Activated CD4-positive, alpha-beta memory T cell treated with anti-CD3 and anti-CD28 coated beads for 36 hours (primary cell): ENCODE data around the gene STXBP6. TPM values are rescaled to one million over a fixed set of nuclear protein-coding genes. Genes with fewer than 3 reads are reported as not detected.
"Not testable (repeated sequence)": the region's sequence is repeated elsewhere in the genome, so short reads cannot be mapped to it uniquely, and the experiment has no call there.

ENCODE experiments used
- CTCF ChIA-PET: fragments of 350-600 bp; sonication (Branson Sonifier 250); formaldehyde crosslinking; loops from one replicate; lab custom pipeline; 2021; ENCODE audit warnings: antibody characterized with exemption, inconsistent platforms; lab: Charles Lee
- POLR2A ChIA-PET: fragments of 350-600 bp; sonication (Branson Sonifier 250); formaldehyde crosslinking; loops from one replicate; lab custom pipeline; 2021; ENCODE audit warnings: antibody characterized with exemption; lab: Charles Lee
- DNase-seq: peaks from one replicate; pipeline ENCODE4 v3.0.0-alpha.2; 2020
- H3K27ac Mint-ChIP-seq: one replicate; pipeline ENCODE4 v1.8.0; 2021; ENCODE audit warnings: mixed read lengths
- H3K27me3 Mint-ChIP-seq: one replicate; pipeline ENCODE4 v1.8.0; 2021; ENCODE audit warnings: mixed read lengths
- H3K36me3 Mint-ChIP-seq: one replicate; pipeline ENCODE4 v1.8.0; 2021; ENCODE audit warnings: mixed read lengths
- H3K4me1 Mint-ChIP-seq: one replicate; pipeline ENCODE4 v1.8.0; 2021; ENCODE audit warnings: low read depth, mixed read lengths
- H3K4me3 Mint-ChIP-seq: one replicate; pipeline ENCODE4 v1.8.0; 2021; ENCODE audit warnings: mild to moderate bottlenecking, mixed read lengths
- H3K9me3 Mint-ChIP-seq: one replicate; pipeline ENCODE4 v1.8.0; 2021; ENCODE audit warnings: mixed read lengths
- intact Hi-C: fragments of 100-400 bp; cut with micrococcal nuclease; formaldehyde crosslinking; loops from one replicate; pipeline ENCODE4 v1.15.1; 2023
- total RNA-seq, 2 experiments: library from RNA; stranded (reverse); gene quantifications; one replicate each; pipeline ENCODE4 v1.2.3, GENCODE V29; 2021

The STXBP6 gene
- total RNA-seq, 2 experiments from 2014 or later = not detected

DNA sequence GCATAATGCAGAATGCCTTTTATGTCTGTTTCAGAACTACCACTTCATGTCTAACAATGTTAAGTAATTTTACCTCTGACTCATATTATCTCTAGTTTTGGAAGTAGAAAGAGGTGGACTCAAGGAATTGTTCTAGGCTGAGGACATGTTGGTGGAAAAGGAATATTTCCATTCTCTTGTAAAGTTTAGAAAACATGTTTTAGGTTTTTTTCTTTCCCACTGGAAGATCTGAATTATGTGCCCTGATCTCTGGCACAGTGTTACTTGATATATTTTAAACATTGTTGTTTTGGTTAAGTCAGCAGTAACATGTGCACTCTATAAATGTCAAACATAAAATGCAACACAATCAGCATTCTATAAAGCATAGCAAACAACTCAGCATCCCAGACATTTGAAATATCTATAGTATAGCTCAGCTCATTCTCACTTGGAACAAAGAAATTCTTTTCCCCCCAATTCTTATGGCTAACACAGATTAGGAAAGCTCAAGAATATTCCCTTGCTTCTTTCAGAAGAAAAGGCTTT lies 202.3 kb downstream of the STXBP6 start:
- Mint-ChIP-seq H3K36me3 (no peaks in the 10 kb centered on the region), H3K9me3 (no peaks in the 10 kb centered on the region), H3K4me1 (no peaks in the 10 kb centered on the region), H3K27ac (no peak overlapping the region), H3K4me3 (no peak overlapping the region), H3K27me3 (peaks cover 13% of the 10 kb centered on the region)
- DNase-seq = no peak
- intact Hi-C loops = no loop called here
- POLR2A ChIA-PET = no interaction called here
- CTCF ChIA-PET = no interaction called here

DNA sequence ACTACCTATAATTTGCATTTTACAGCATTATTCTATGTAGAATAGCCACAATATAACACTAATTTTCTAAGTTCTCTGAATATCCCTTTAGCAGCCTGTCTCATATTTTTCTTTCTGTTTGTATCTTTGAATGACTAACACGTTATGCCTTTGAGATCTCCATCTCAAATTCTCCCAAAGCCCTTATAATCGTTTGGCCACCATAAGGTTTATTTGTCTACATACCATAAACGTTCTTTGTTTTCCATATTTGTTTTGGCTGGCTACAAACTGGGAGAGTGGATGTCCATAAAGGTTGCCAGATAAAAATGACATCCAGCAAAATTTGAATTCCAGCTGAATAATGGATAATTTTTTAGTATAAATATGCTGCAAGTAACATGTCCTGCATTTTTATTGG lies 203.7 kb downstream of the STXBP6 start:
- DNase-seq = no peak
- H3K27ac Mint-ChIP-seq = no peak overlapping the region

DNA sequence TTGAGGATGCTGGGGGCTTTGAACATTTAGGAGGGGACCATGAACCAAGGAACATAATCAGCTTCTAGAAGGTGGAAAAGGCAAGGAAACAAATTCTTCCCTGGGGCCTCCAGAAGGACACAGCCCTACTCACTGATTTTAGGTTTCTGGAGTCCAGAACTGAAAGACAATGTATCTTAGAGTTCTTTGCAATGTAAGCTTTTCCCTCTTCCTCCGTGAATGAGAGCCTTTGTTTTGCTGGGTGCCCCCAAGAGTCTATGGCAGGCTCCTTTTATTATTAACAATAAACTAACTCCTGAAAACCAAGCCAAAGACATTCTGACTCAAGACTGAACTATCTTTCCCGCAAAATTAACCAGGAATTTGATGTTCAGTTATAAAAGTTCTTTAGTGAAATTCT lies 204.1 kb downstream of the STXBP6 start:
- Mint-ChIP-seq H3K36me3 (no peaks in the 10 kb centered on the region), H3K4me3 (no peak overlapping the region), H3K27me3 (peaks cover 13% of the 10 kb centered on the region), H3K27ac (no peak overlapping the region), H3K9me3 (no peaks in the 10 kb centered on the region), H3K4me1 (no peaks in the 10 kb centered on the region)
- POLR2A ChIA-PET = no interaction called here
- no peak for DNase-seq
- intact Hi-C loops = no loop called here
- CTCF ChIA-PET = interaction anchor here (0.5 kb wide), 1 partner anchor 18 kb away, joined by 3 read pairs; no protein-coding TSS in a partner anchor

More for the DNA sequence above, 203.7 kb downstream of the STXBP6 start:
- ChIA-PET POLR2A (no interaction called here), CTCF (interaction anchor here (0.5 kb wide), 1 partner anchor 19 kb away, joined by 3 read pairs; no protein-coding TSS in a partner anchor)
- Mint-ChIP-seq H3K4me3 (no peak overlapping the region), H3K4me1 (no peaks in the 10 kb centered on the region), H3K27me3 (peaks cover 13% of the 10 kb centered on the region), H3K36me3 (no peaks in the 10 kb centered on the region), H3K9me3 (no peaks in the 10 kb centered on the region)
- intact Hi-C loops = no loop called here

DNA sequence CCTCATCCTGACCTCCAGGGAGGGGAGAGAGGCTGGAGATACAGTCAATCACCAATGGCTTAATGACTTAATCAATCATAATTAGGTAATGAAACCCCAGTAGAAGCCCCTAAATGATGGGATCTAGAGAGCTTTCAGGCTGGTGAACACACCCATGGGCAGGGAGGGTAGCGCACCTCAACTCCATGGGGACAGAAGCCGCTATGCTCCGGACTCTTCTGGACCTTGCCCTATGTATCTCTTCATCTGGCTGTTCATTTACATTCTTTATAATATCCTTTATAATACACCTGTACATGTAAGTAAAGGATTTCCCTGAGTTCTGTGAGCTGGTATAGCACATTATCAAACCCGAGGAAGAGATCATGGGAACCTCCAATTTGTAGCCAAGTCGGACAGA lies 205.9 kb downstream of the STXBP6 start:
- peaks cover 12% of the 10 kb centered on the region for H3K27me3 Mint-ChIP-seq
- H3K9me3 Mint-ChIP-seq = no peaks in the 10 kb centered on the region
- ChIA-PET POLR2A (no interaction called here), CTCF (no interaction called here)
- H3K4me1 Mint-ChIP-seq = no peaks in the 10 kb centered on the region
- no peak for DNase-seq
- no peak overlapping the region for H3K27ac Mint-ChIP-seq
- no peak overlapping the region for H3K4me3 Mint-ChIP-seq
- intact Hi-C loops = no loop called here
- no peaks in the 10 kb centered on the region for H3K36me3 Mint-ChIP-seq

DNA sequence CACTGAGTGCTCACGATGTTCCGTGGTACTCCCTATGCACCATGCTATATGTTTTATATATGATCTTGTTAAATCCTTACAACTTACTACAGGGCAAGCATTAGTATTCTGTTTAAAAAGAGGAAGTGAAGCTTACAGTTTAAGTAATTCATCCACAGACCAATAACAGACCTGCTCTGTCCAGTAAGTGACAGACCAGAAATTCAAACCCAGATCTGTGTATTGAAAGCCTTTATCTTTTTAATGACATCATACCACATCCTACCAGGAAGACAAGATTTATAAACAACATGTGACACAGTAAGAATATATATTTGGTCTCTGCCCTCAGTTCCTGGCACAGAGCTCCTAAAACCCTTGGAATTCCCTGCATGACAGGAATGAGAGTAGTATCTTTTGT lies 206.5 kb downstream of the STXBP6 start:
- no peak for DNase-seq
- no peaks in the 10 kb centered on the region for H3K36me3 Mint-ChIP-seq
- no peak overlapping the region for H3K27ac Mint-ChIP-seq
- H3K9me3 Mint-ChIP-seq = no peaks in the 10 kb centered on the region
- peaks cover 11% of the 10 kb centered on the region for H3K27me3 Mint-ChIP-seq
- no peaks in the 10 kb centered on the region for H3K4me1 Mint-ChIP-seq
- intact Hi-C loops = no loop called here
- ChIA-PET POLR2A (no interaction called here), CTCF (no interaction called here)
- no peak overlapping the region for H3K4me3 Mint-ChIP-seq

DNA sequence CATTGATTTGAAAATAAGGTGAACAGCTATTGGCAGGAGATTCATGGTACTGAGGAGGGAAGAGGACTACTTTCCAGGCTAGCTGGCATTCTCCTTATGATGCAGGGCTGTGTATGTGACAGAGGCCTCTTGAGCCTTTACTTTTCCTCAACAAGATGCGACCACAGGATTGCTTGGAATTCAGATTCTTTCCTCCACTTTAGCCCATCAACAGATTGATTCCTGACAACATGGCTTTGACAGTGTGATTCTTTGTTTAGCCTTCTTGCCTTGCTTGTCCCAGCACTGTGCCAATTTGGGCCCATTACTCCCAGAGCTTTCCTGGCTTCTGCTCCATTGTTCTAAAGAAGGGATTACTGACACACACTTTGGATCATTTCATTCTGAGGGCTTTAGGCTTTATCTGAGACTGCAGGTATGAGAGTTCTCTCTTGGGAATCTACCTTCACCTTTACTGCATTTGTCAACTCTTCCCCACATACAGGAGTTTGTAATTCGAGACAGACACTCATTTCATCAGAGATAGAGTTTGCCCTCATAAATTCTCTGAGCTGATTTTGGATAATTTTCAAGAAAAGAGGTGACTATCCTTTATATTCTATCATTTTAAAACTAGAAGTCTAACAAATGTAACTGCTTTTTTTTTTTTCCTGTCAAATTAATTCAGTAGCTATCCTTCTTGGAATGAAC lies 209.6 kb downstream of the STXBP6 start:
- CTCF ChIA-PET = interaction anchor here (1.9 kb wide), 1 partner anchor 292 kb away, joined by 6 read pairs; no protein-coding TSS in a partner anchor
- no peak for DNase-seq
- H3K4me3 Mint-ChIP-seq = no peak overlapping the region
- no peaks in the 10 kb centered on the region for H3K36me3 Mint-ChIP-seq
- intact Hi-C loops = no loop called here
- peaks cover 3% of the 10 kb centered on the region for H3K27me3 Mint-ChIP-seq
- H3K4me1 Mint-ChIP-seq = no peaks in the 10 kb centered on the region
- H3K27ac Mint-ChIP-seq = no peak overlapping the region
- no peaks in the 10 kb centered on the region for H3K9me3 Mint-ChIP-seq
- POLR2A ChIA-PET = no interaction called here

DNA sequence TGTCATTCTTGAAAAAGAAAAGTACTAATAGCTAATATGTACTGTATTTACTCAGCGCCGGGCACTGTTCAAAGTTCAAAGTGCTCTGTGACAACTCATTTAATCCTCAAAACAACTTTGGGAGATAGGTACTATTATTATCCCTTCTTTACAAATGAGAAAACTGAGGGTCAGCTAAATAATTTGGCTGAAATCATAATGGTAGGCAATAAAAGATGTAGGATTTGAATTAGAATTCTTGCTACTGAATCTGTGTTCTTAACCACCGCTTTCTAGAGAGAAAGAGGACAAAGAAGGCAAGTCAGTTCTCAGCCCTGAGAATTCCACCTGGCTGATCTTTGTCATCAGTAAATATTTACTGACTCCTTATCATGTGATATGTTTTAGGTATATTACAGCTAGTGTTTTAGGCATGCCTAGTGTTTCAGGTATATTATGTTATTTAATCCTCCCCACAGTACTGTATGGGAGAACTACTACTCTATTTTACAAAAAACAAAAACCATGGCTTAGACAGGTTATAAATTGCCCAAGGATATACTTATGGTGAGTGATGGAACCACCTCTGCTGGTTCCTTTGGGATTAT lies 210.2 kb downstream of the STXBP6 start:
- intact Hi-C loops = no loop called here
- Mint-ChIP-seq H3K4me1 (no peaks in the 10 kb centered on the region), H3K27me3 (peaks cover 2% of the 10 kb centered on the region), H3K36me3 (no peaks in the 10 kb centered on the region), H3K9me3 (no peaks in the 10 kb centered on the region), H3K4me3 (no peak overlapping the region), H3K27ac (no peak overlapping the region)
- no peak for DNase-seq
- POLR2A ChIA-PET = no interaction called here
- CTCF ChIA-PET = interaction anchor here (1.9 kb wide), 1 partner anchor 293 kb away, joined by 6 read pairs; no protein-coding TSS in a partner anchor

DNA sequence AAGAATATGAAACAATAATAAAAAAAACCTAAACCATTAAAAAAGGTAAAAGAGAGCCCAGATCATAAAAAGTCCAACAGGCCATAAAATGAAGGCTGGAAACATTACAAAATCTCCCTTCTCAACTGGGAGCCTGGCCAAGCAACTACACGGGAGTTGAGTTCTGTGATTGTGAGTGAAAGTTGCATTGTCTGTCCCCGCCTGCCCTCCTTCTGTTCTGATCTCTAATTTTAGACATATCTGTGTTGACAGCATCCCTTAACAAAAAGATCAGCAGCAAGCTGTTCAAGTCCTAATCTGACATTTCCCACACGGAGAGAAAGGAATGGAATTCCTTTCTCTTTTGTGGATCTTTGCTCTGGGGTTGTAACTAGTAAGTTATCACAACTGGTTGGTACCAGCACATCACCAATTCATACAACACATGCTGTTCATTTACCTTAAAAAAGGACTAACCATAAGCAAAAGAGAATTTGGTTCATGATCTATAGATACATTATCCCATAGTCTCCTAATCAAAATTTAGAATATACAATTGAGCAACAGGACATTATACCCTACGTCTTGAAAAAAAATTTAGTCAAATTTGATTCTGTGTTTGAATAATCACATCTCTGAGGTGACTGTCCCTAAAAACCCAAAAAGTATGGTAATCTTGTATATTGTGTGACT lies 210.9 kb downstream of the STXBP6 start:
- ChIA-PET CTCF (interaction anchor here (1.9 kb wide), 1 partner anchor 293 kb away, joined by 6 read pairs; no protein-coding TSS in a partner anchor), POLR2A (no interaction called here)
- Mint-ChIP-seq H3K36me3 (no peaks in the 10 kb centered on the region), H3K27me3 (peaks cover 2% of the 10 kb centered on the region), H3K4me3 (no peak overlapping the region), H3K4me1 (no peaks in the 10 kb centered on the region), H3K27ac (no peak overlapping the region), H3K9me3 (no peaks in the 10 kb centered on the region)
- DNase-seq = no peak
- intact Hi-C loops = no loop called here

DNA sequence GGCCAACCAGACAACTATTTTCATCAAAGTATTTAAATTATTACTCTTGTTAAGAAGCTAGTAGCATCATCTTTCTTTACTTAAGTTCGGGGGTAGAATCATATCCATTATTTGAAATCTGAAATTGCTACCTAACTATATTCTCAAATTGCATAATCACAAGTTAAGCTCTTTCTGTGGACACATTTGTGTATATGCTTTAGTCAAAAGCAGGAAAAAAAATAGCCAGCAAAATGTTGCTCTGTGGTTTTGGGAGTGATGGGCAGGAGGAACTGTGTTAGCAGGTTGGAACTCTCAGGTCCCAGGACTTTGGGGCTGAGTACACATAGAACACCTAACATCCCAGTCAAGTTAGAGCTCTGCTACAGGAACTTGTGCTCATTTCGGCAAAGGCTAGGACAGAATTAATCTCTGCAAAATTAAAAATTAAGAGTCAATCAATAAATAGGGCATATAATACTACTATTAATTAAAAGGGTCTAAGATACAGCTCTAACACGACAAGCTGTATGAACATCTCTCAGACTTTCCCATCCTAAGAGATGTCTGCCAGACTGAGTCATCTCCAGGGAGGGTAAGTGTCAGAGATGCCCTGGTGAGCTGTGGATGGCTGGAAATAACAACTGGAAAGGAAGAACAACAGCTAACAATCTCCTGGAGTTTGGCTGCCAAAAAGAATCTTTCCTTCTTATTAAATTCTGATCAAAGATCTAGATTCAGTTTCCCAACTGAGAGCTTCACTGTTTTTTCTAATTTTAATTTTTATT lies 212.5 kb downstream of the STXBP6 start:
- intact Hi-C loops = no loop called here
- no peaks in the 10 kb centered on the region for H3K27me3 Mint-ChIP-seq
- H3K9me3 Mint-ChIP-seq = no peaks in the 10 kb centered on the region
- CTCF ChIA-PET = no interaction called here
- no peaks in the 10 kb centered on the region for H3K36me3 Mint-ChIP-seq
- no peak overlapping the region for H3K4me3 Mint-ChIP-seq
- DNase-seq = no peak
- POLR2A ChIA-PET = no interaction called here
- H3K4me1 Mint-ChIP-seq = no peaks in the 10 kb centered on the region
- no peak overlapping the region for H3K27ac Mint-ChIP-seq

DNA sequence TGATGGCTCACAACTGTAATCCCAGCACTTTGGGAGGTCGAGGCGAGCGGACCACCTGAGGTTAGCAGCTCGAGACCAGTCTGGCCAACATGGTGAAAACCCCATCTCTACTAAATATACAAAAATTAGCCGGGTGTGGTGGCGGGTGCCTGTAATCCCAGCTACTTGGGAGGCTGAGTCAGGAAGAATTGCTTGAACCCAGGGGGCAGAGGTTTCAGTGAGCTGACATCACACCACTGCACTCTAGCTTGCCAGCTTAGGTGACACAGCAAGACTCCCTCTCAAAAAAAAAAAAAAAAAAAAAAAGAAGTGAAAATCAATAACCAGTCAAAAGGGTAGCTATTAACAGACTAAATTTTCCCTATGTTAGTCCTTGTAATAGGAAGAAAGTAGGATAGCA lies 213.6 kb downstream of the STXBP6 start:
- H3K27ac Mint-ChIP-seq, H3K4me3 Mint-ChIP-seq, H3K27me3 Mint-ChIP-seq, H3K36me3 Mint-ChIP-seq, intact Hi-C loops, POLR2A ChIA-PET, H3K4me1 Mint-ChIP-seq, H3K9me3 Mint-ChIP-seq, CTCF ChIA-PET, DNase-seq: not testable (repeated sequence)

DNA sequence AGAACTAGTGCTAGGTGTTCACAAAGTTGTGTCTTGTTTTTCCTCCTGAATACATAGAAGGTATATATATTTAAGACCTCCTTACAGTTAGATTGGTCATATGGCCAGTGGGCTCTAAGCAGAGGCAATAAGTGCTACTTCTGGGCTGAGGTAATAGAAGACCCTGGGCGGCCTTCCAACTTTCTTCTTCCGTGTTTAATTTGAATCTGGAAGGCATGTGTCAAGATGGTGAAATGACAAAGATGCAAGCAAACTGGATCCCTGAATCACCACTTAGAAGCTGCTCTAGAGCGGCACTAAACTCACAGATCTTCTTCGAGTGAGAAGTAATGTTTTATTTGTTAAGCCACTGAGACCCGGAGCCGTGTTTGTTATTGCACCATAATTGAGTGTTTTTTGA lies 215.0 kb downstream of the STXBP6 start:
- Mint-ChIP-seq H3K4me3 (no peak overlapping the region), H3K9me3 (no peaks in the 10 kb centered on the region), H3K36me3 (no peaks in the 10 kb centered on the region), H3K4me1 (no peaks in the 10 kb centered on the region), H3K27me3 (no peaks in the 10 kb centered on the region), H3K27ac (no peak overlapping the region)
- intact Hi-C loops = no loop called here
- DNase-seq = no peak
- POLR2A ChIA-PET = no interaction called here
- CTCF ChIA-PET = no interaction called here

DNA sequence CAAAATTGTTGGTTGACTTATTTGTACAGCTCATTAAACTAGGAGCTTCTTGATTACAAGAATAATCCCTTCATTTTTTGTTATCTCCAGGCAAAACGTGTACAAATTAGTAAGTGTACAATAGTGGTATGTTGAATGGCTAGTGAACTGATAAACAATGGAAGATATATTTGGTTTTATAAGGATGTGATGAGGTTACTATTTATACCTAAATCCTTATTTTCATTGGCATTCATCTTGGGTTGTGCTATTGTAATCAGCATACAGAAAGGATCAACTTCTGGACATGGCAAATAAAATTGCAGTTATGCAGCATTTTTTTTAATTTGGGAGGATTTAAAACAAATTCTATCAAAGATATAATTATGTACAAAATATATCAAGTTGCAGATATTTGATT lies 216.6 kb downstream of the STXBP6 start:
- no peak for DNase-seq
- ChIA-PET POLR2A (no interaction called here), CTCF (no interaction called here)
- Mint-ChIP-seq H3K36me3 (no peaks in the 10 kb centered on the region), H3K4me3 (no peak overlapping the region), H3K27ac (no peak overlapping the region), H3K4me1 (no peaks in the 10 kb centered on the region), H3K27me3 (no peaks in the 10 kb centered on the region), H3K9me3 (no peaks in the 10 kb centered on the region)
- intact Hi-C loops = no loop called here
